ENCODE results near the gene PYGL.

DNA sequence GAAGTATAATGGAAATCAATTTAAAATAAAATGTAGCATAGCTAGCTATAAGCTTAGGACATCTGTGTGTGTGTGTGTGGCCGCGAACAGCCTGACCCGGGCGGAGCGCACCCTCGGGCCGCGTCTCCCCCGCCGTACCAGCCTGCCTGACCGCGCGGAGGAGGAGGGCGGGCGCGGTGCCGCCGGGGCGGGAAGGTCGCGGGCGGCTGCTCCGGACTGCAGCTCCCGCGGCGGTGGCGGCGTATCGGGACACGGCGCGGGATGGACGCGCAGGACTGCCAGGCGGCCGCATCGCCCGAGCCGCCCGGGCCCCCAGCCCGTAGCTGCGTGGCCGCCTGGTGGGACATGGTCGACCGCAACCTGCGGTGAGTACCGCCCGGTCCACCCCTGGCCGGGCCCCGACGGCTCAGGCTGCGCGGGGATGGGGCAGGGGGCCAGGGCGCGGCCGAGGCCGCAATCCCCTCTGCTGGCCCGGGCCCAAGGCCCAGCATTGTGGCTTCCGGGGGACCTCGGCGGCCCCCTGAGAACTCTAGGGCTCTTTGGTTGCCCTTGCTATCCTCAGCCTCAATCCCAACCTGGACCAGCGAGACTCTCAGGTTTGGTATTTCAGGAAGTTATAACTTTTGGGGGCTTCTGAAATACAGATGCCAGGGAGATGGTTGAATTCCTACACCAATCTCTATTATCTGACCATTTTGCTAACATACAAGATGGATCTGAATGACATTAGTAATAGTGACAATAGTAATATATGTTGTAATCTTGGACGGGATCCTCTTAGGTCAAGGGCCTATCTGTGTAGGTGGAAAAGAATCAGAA is 72.2 kb downstream of the PYGL start, which contains the start of gene ABHD12B:
- no peak for TF ChIP-seq GATA2 (IDR thresholded peaks at IDR 0.05; ENCODE audit: low read depth, low read length)
- no peak for TF ChIP-seq GATA3 (IDR thresholded peaks at IDR 0.05; ENCODE audit: low read depth, low read length)
